ENCODE results near the gene SIPA1L3. TPM values are rescaled to one million over a fixed set of nuclear protein-coding genes. Genes with fewer than 3 reads are reported as not detected.
A peak's percentile ranks its signal among the peaks of the same experiment; 100 is the strongest.

Gene SIPA1L3
- total and polyA plus RNA-seq, 10 of the 15 experiments (the other 5 are each of a cell fraction or from before 2014, with no cell fraction given): 0.24 to 66.2 (median 19.1) TPM

GRCh38 chr19:38004521-38005223 is 97.7 kb downstream of the SIPA1L3 start (continued):
- no peak; the same call in 1 of the 2 replicates for TF ChIP-seq MAX (IDR thresholded peaks at IDR 0.05; ENCODE audit: low read depth, low read length)
- no peak for TF ChIP-seq FOXK2 (IDR thresholded peaks at IDR 0.05)
- peak; percentile 28 for TF ChIP-seq E4F1 (IDR thresholded peaks at IDR 0.05; ENCODE audit: borderline replicate concordance, partially characterized antibody)
- no peak for TF ChIP-seq TCF7 (IDR thresholded peaks at IDR 0.05; ENCODE audit: borderline replicate concordance)
- TF ChIP-seq RUNX3 (IDR thresholded peaks at IDR 0.05; ENCODE audit: low read length): peak; percentile 4; the same call in 1 of the 2 replicates
- TF ChIP-seq CHD2 (IDR thresholded peaks at IDR 0.05; ENCODE audit: borderline replicate concordance, low read depth, low read length): peak; percentile 85
- no peak for TF ChIP-seq SPI1 (IDR thresholded peaks at IDR 0.05; ENCODE audit: borderline replicate concordance, insufficient read depth, low read depth, low read length)
- TF ChIP-seq ZBTB4 (CRISPR knock-in tag; IDR thresholded peaks at IDR 0.05): no peak
- TF ChIP-seq ATF3 (IDR thresholded peaks at IDR 0.05; ENCODE audit: borderline replicate concordance, extremely low read depth, low read depth, low read length): peak; percentile 57; the same call in 1 of the 2 replicates
- TF ChIP-seq BHLHE40 (IDR thresholded peaks at IDR 0.05; ENCODE audit: borderline replicate concordance in 1 of 2, low read depth in 2 of 2, low read length in 1 of 2): peak; percentile 12 to 52; a peak in 2 of 4 replicates
- no peak for TF ChIP-seq ZZZ3 (IDR thresholded peaks at IDR 0.05; ENCODE audit: control insufficient read depth, insufficient read length, low read depth)
- TF ChIP-seq NR2C1 (IDR thresholded peaks at IDR 0.05): no peak
- no peak for TF ChIP-seq SUZ12 (IDR thresholded peaks at IDR 0.05; ENCODE audit: unreplicated experiment)
- TF ChIP-seq CHD1 (IDR thresholded peaks at IDR 0.05; ENCODE audit: low read depth, low read length): no peak
- no peak for TF ChIP-seq FOXM1 (IDR thresholded peaks at IDR 0.05; ENCODE audit: low read depth, low read length)
- TF ChIP-seq NFIC (IDR thresholded peaks at IDR 0.05; ENCODE audit: low read depth, low read length): no peak
- peak; percentile 78; the same call in 1 of the 2 replicates for TF ChIP-seq TAF1 (IDR thresholded peaks at IDR 0.05; ENCODE audit: borderline replicate concordance, low read depth, low read length)

All from GM12878 (cell line).